Keratinocyte (primary cell): ENCODE data around the gene PJA2. TPM values are rescaled to one million over a fixed set of nuclear protein-coding genes. Genes with fewer than 3 reads are reported as not detected.

Source experiments
- DNase-seq: peaks from one replicate; pipeline ENCODE4 v3.0.0-alpha.2; 2011; ENCODE audit warnings: low read depth, missing footprints, low spot score
- FAIRE-seq: peaks from 2 replicates; lab custom pipeline; 2011; peaks lifted over from hg19 to GRCh38; lab: Jason Lieb, UNC
- H2AFZ ChIP-seq: 2 replicates; pipeline ENCODE4 v1.6.0; 2012; ENCODE audit warnings: low read length, control low read depth, inconsistent platforms; ENCODE audit not compliant: control insufficient read depth
- H3K27ac ChIP-seq: 2 replicates; pipeline ENCODE4 v1.5.1; 2011; ENCODE audit warnings: low read length; ENCODE audit not compliant: control insufficient read depth, insufficient read depth
- H3K27me3 ChIP-seq: 3 replicates; pipeline ENCODE4 v1.6.0; 2011; ENCODE audit warnings: low read length; ENCODE audit not compliant: control insufficient read depth, insufficient read depth; ENCODE audit errors: extremely low read depth
- H3K36me3 ChIP-seq, 2 experiments: 2 replicates in 1 of 2; 3 replicates in 1 of 2; pipeline ENCODE4 v1.5.1; 2011; ENCODE audit warnings: low read length in 2 of 2, mild to moderate bottlenecking in 1 of 2; ENCODE audit not compliant: control insufficient read depth in 2 of 2, insufficient read depth in 2 of 2; ENCODE audit errors: extremely low read depth in 1 of 2
- H3K4me1 ChIP-seq: 3 replicates; pipeline ENCODE4 v1.5.1; 2011; ENCODE audit warnings: low read length; ENCODE audit not compliant: control insufficient read depth, insufficient read depth; ENCODE audit errors: extremely low read depth
- H3K4me2 ChIP-seq: 3 replicates; pipeline ENCODE4 v1.6.0; 2011; ENCODE audit warnings: low read depth, low read length; ENCODE audit not compliant: control insufficient read depth, insufficient read depth; ENCODE audit errors: extremely low read depth
- H3K4me3 ChIP-seq, 3 experiments: fragments of 200-600 bp in 1 of 3; sonication (generic) in 1 of 3; 2 replicates in 2 of 3; 3 replicates in 1 of 3; pipeline ENCODE4 v1.5.1; 2011 to 2016; ENCODE audit warnings: low read length in 3 of 3, mild to moderate bottlenecking in 3 of 3, control low read depth in 2 of 3, inconsistent platforms in 1 of 3, low read depth in 1 of 3, mixed read lengths in 1 of 3, mixed run types in 1 of 3, moderate library complexity in 1 of 3; ENCODE audit not compliant: control insufficient read depth in 2 of 3, insufficient read depth in 2 of 3; ENCODE audit errors: extremely low read depth in 1 of 3
- H3K79me2 ChIP-seq: 2 replicates; pipeline ENCODE4 v1.6.0; 2012; ENCODE audit warnings: low read length; ENCODE audit not compliant: control insufficient read depth, insufficient read depth
- H3K9ac ChIP-seq: 3 replicates; pipeline ENCODE4 v1.6.0; 2011; ENCODE audit warnings: low read length; ENCODE audit not compliant: control insufficient read depth, insufficient read depth; ENCODE audit errors: extremely low read depth
- H3K9me1 ChIP-seq: 3 replicates; pipeline ENCODE4 v1.6.0; 2011; ENCODE audit warnings: low read length; ENCODE audit not compliant: control insufficient read depth, insufficient read depth; ENCODE audit errors: extremely low read depth
- H3K9me3 ChIP-seq: 2 replicates; pipeline ENCODE4 v1.5.1; 2012; ENCODE audit warnings: low read depth, low read length; ENCODE audit not compliant: control insufficient read depth
- H4K20me1 ChIP-seq: 3 replicates; pipeline ENCODE4 v1.6.0; 2011; ENCODE audit warnings: low read length; ENCODE audit not compliant: control insufficient read depth, insufficient read depth; ENCODE audit errors: extremely low read depth
- EZH2 ChIP-seq: IDR thresholded peaks from one replicate; pipeline ENCODE4 v1.6.1; 2012; ENCODE audit warnings: inconsistent platforms, mild to moderate bottlenecking, low read length, moderate library complexity
- dilution Hi-C: fragments of 300-500 bp; cut with MboI; formaldehyde crosslinking; loops from one replicate; pipeline ENCODE4 v1.7.0; 2020; ENCODE audit warnings: low sequenced_read_pairs; ENCODE audit not compliant: extremely low pct_ligation_motif_present
- polyA plus RNA-seq, 5 experiments: library from polyadenylated mRNA; depleted of rRNA in 3 of 5; stranded (reverse) in 3 of 5; stranded (forward) in 1 of 5; unstranded in 1 of 5; fragments of >200 nt; gene quantifications; 1 replicate in 1 of 5; 2 replicates in 3 of 5; 3 replicates in 1 of 5; pipeline versions ENCODE4 v1.2.1 to v1.2.3, GENCODE V29; 2011 to 2012; ENCODE audit warnings: missing spikeins in 2 of 5, low read depth in 1 of 5, low replicate concordance in 1 of 5
- TF ChIP-seq, protein P1 (sequence below), 3 experiments: IDR thresholded peaks in 1 of 3; conservative IDR thresholded peaks in 1 of 3; optimal IDR thresholded peaks in 1 of 3; 2 replicates in 2 of 3; 3 replicates in 1 of 3; pipeline versions ENCODE3 to v1.5.1; 2011; ENCODE audit warnings: low read length in 3 of 3, mild to moderate bottlenecking in 3 of 3, moderate library complexity in 2 of 3, control low read depth in 1 of 3, inconsistent platforms in 1 of 3; ENCODE audit not compliant: insufficient read depth in 2 of 3; ENCODE audit errors: extremely low read depth in 1 of 3

PJA2 gene
- polyA plus RNA-seq, 1 donor (not counting 4 experiments of a cell fraction or from before 2014, with no cell fraction given): 49.3 TPM

DNA sequence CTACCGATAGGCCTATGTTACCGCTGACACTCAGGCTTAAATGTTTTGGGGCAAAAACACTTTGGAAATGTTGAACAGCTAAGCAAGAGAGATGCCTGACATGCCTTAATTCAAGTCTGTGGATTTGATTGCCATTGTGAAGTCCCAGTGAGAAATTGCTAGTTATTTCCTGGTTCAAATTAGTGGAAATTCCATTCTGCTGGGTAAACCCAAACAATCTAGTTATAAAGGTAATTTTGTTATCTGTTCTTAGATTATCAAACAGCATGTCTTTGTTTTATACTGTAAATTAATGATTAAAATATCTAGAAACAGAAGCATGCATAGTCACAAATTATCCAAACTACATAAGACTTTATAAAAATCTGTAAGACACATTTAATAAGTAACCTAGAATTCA lies 96.6 kb downstream of the PJA2 start:
- no peak overlapping the region for H3K4me3 ChIP-seq
- H3K27ac ChIP-seq: no peak overlapping the region
- H2AFZ ChIP-seq: no peak overlapping the region
- no peak overlapping the region for H3K4me2 ChIP-seq
- H4K20me1 ChIP-seq: no peaks in the 10 kb centered on the region
- H3K27me3 ChIP-seq: peaks cover 6% of the 10 kb centered on the region
- no peaks in the 10 kb centered on the region for H3K9me3 ChIP-seq
- no peak for FAIRE-seq
- dilution Hi-C loops: loop anchor here (25.0 kb wide), 1 partner anchor 101 kb away; no protein-coding TSS in a partner anchor
- no peaks in the 10 kb centered on the region for H3K9me1 ChIP-seq
- DNase-seq: no peak
- TF ChIP-seq, protein P1, sequence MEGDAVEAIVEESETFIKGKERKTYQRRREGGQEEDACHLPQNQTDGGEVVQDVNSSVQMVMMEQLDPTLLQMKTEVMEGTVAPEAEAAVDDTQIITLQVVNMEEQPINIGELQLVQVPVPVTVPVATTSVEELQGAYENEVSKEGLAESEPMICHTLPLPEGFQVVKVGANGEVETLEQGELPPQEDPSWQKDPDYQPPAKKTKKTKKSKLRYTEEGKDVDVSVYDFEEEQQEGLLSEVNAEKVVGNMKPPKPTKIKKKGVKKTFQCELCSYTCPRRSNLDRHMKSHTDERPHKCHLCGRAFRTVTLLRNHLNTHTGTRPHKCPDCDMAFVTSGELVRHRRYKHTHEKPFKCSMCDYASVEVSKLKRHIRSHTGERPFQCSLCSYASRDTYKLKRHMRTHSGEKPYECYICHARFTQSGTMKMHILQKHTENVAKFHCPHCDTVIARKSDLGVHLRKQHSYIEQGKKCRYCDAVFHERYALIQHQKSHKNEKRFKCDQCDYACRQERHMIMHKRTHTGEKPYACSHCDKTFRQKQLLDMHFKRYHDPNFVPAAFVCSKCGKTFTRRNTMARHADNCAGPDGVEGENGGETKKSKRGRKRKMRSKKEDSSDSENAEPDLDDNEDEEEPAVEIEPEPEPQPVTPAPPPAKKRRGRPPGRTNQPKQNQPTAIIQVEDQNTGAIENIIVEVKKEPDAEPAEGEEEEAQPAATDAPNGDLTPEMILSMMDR (optimal IDR thresholded peaks at IDR 0.05 in 1 of 3, IDR thresholded peaks at IDR 0.05 in 1 of 3, conservative IDR thresholded peaks at IDR 0.05 in 1 of 3; ENCODE audit: extremely low read depth in 1 of 3, insufficient read depth in 2 of 3, low read length in 3 of 3): no peak
- no peak overlapping the region for H3K9ac ChIP-seq
- no peaks in the 10 kb centered on the region for H3K36me3 ChIP-seq
- H3K4me1 ChIP-seq: peaks cover 4% of the 10 kb centered on the region
- H3K79me2 ChIP-seq: no peaks in the 10 kb centered on the region

- FAIRE-seq (no peak), DNase-seq (no peak)
- no peak overlapping the region for H3K9ac ChIP-seq
- H3K27me3 ChIP-seq: peaks cover 6% of the 10 kb centered on the region
- no peaks in the 10 kb centered on the region for H3K36me3 ChIP-seq
- H4K20me1 ChIP-seq: no peaks in the 10 kb centered on the region
- no peak overlapping the region for H2AFZ ChIP-seq
- H3K4me2 ChIP-seq: no peak overlapping the region
- H3K79me2 ChIP-seq: no peaks in the 10 kb centered on the region
- dilution Hi-C loops: loop anchor here (25.0 kb wide), 1 partner anchor 100 kb away; no protein-coding TSS in a partner anchor
- no peaks in the 10 kb centered on the region for H3K9me1 ChIP-seq
- H3K9me3 ChIP-seq: no peaks in the 10 kb centered on the region
- H3K4me3 ChIP-seq: no peak overlapping the region
- peaks cover 4% of the 10 kb centered on the region for H3K4me1 ChIP-seq
- H3K27ac ChIP-seq: no peak overlapping the region
- no peak for TF ChIP-seq EZH2
These were observed 97.1 kb downstream of the PJA2 start for GRCh38 chr5:109312695-109313094.

DNA sequence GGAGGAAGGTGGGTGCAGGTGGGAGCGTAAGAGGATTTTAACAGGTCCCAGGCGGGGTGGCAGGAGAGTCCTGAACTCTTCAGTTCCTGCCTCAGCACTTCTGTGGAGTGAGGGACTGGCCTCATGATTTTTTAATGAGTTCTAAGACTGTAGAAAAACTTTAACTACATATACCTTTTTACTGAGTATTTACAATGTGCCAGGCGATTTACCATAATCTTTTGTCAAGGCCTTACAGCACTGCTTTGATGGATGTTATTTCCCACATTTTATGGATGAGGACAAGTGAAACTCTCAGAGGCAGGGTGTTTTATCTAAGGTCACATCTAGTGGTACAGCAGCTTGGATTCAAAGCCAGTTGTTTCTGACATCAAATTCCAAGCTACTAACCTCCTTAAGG lies 99.5 kb downstream of the PJA2 start:
- no peaks in the 10 kb centered on the region for H3K9me1 ChIP-seq
- H3K27ac ChIP-seq: no peak overlapping the region
- no peak overlapping the region for H3K4me3 ChIP-seq
- TF ChIP-seq EZH2: no peak
- TF ChIP-seq, protein P1 (optimal IDR thresholded peaks at IDR 0.05 in 1 of 3, IDR thresholded peaks at IDR 0.05 in 1 of 3, conservative IDR thresholded peaks at IDR 0.05 in 1 of 3; ENCODE audit: extremely low read depth in 1 of 3, insufficient read depth in 2 of 3, low read length in 3 of 3): no peak
- H3K9ac ChIP-seq: no peak overlapping the region
- FAIRE-seq (no peak), DNase-seq (no peak)
- H3K36me3 ChIP-seq: no peaks in the 10 kb centered on the region
- no peaks in the 10 kb centered on the region for H3K9me3 ChIP-seq
- H3K4me1 ChIP-seq: no peaks in the 10 kb centered on the region
- H2AFZ ChIP-seq: no peak overlapping the region
- H3K4me2 ChIP-seq: no peak overlapping the region
- dilution Hi-C loops: loop anchor here (25.0 kb wide), 1 partner anchor 98 kb away; no protein-coding TSS in a partner anchor
- no peaks in the 10 kb centered on the region for H4K20me1 ChIP-seq
- no peaks in the 10 kb centered on the region for H3K79me2 ChIP-seq
- peaks cover 6% of the 10 kb centered on the region for H3K27me3 ChIP-seq
